Measurements from ENCODE around the gene ALG5. TPM values are rescaled to one million over a fixed set of nuclear protein-coding genes. Genes with fewer than 3 reads are reported as not detected.

ALG5 gene
- polyA plus RNA-seq, 3 donors from 2014 or later, result 73.9 to 135 (median 100) TPM

DNA sequence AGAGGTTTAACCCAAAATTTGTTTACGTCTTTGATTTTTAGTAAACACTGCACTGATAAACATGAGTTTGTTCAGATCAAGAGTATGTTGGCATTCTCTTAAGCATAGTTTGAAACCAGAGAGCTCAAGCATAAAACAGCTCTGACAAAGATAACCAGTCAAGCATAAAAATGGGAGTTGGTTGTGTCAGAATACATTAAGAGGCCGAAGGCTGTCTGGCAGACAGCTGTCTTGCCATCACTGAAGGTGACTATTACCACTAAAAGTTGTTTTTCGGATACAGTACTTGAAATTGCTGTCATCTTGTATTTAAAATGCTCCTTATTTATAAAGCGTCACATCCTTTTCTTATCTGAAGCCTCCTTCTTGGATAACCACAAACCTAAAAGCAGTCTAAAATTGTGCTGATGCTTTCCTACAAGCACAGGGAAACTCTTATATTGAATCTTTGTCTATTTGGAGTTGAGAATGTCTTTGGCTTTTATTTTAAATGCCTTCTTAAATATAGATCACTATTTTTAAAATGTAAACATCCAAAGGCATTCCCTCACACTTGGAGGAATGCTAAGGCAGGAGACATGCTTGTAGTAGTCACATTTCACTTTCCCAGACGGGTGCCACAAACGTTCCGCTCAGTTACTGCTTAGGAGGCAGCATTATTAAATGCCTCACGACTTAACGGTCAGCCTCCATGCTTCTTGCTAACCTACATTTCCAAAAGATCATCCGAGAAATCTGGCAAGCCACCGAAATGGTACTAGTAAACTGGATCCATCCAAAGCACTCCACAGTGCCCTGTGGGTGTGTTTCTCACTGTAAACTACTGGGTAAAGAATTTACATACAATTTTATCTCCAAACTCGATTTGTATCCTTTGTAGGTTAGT, 80.7 kb downstream of the ALG5 start:
- H3K4me1 Mint-ChIP-seq, result peaks cover 6 to 9% of the 10 kb centered on the region in 2 donors
- DNase-seq, result no peak
- no peaks in the 10 kb centered on the region for H3K9me3 Mint-ChIP-seq
- H3K36me3 Mint-ChIP-seq, result no peaks in the 10 kb centered on the region
- H3K27ac Mint-ChIP-seq, result no peak overlapping the region
- peaks cover 14 to 32% (median 14%) of the 10 kb centered on the region in 3 donors for H3K27me3 Mint-ChIP-seq (ENCODE audit: low read depth in 3 of 3)
- H3K4me3 Mint-ChIP-seq, result peak overlapping the region in 4 of 5 donors; percentile 30 to 57 (median 44)

DNA sequence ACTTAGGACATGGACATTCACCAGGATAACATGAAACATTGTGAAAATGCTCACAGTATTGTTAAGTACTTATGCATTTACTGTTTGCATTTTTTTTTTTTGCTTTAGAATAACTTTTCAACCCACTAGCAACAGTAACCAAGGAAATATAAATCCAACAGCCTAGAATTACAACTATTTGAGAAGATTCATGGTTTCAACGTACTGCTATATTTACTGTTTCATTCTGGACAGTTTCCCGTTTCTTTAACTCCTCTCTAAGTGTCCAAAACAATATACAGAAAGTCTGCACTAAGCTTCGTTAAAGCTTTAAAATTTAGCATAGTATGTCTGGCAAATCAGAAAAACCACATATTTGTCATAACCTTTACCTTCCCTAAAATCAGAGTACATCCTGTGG, 81.8 kb downstream of the ALG5 start:
- H3K27ac Mint-ChIP-seq, result no peak overlapping the region
- peaks cover 12 to 32% (median 14%) of the 10 kb centered on the region in 3 donors for H3K27me3 Mint-ChIP-seq (ENCODE audit: low read depth in 3 of 3)
- H3K9me3 Mint-ChIP-seq, result no peaks in the 10 kb centered on the region
- no peaks in the 10 kb centered on the region for H3K36me3 Mint-ChIP-seq
- H3K4me1 Mint-ChIP-seq, result peaks cover 6 to 9% of the 10 kb centered on the region in 2 donors
- H3K4me3 Mint-ChIP-seq, result no peak overlapping the region
- DNase-seq, result no peak

DNA sequence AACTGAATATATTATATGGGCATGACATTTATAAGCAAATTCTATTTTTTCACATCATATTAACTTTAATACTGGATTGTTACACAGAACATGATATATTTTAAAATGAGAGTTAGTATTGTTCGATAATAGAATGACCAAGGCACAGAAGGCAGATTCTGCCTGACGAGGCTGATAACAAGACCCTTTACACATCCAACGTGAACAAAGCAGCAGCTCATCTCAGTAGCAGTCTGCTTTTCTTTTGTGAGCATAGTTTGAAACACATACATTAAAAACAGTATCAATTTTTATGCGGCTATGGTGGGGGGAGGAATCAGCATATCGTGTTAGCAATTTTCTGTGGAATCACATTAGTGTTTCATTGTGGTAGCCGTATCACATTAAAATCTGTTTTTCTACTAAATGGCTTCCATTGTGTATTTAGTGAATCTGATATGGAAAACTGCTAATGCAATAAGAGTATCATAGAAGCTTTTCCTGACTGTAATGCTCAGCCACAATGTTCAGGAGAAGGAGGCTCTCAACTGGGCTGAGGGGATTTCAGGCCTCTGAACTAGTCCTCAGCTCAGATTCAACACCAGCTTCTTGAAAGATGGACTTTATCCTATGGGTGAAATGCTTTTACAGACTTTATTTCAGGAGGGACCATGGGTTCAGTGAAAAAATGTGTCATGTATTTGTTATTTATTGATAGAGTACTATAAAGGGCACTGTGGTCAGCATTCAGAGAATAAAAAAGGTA, 83.1 kb downstream of the ALG5 start:
- Mint-ChIP-seq H3K27me3 (ENCODE audit: low read depth in 3 of 3) (peaks cover 10 to 26% (median 14%) of the 10 kb centered on the region in 3 donors), H3K9me3 (no peaks in the 10 kb centered on the region), H3K4me3 (no peak overlapping the region), H3K36me3 (no peaks in the 10 kb centered on the region), H3K4me1 (peaks cover 6 to 9% of the 10 kb centered on the region in 2 donors), H3K27ac (no peak overlapping the region)
- DNase-seq, result no peak

DNA sequence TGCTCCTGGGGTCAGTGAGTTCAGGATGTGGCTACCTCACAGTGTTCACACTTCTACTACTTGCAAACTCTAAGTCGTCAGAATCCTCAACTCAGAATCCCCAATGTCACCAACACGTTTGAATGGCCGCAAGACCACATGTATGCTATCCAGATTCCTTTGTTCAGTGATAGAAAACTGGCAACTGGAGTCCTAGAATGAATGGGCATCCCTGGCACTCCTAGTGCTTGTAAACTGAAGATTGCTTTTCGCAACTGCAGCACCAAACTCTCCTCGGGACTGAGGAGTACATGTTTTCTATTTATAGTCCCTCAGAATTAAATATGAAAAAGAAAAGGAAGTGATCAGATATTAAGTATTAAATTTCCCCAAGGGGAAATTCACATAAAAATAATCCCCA, 84.0 kb downstream of the ALG5 start:
- DNase-seq, result no peak
- no peak overlapping the region for H3K4me3 Mint-ChIP-seq
- no peaks in the 10 kb centered on the region for H3K36me3 Mint-ChIP-seq
- H3K9me3 Mint-ChIP-seq, result no peaks in the 10 kb centered on the region
- H3K27me3 Mint-ChIP-seq (ENCODE audit: low read depth in 3 of 3), result peaks cover 4 to 26% (median 14%) of the 10 kb centered on the region in 3 donors
- no peak overlapping the region for H3K27ac Mint-ChIP-seq
- H3K4me1 Mint-ChIP-seq, result peaks cover 0 to 6% of the 10 kb centered on the region in 2 donors

DNA sequence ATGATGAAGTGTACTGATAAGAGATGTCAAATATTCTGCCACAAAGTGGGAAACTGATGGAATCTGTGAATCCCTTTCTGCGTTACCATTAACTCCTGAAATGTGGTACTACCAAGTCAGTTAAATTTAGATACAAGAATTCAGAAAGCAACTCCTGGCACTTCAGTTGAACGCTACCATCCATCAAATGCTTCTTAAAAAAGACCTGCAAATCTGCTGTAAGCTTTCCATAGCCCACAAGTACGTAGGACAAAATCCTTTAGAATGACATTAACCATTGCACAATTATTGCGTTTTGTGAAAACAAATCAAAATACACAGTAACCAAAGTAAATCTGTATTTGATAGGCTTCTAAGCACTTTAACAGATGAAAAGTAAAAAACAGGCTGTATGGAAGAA, 84.5 kb downstream of the ALG5 start:
- Mint-ChIP-seq H3K36me3 (no peaks in the 10 kb centered on the region), H3K27ac (no peak overlapping the region), H3K4me1 (peaks cover 0 to 6% of the 10 kb centered on the region in 2 donors), H3K27me3 (ENCODE audit: low read depth in 3 of 3) (peaks cover 4 to 26% (median 14%) of the 10 kb centered on the region in 3 donors), H3K9me3 (no peaks in the 10 kb centered on the region), H3K4me3 (no peak overlapping the region)
- DNase-seq, result no peak

DNA sequence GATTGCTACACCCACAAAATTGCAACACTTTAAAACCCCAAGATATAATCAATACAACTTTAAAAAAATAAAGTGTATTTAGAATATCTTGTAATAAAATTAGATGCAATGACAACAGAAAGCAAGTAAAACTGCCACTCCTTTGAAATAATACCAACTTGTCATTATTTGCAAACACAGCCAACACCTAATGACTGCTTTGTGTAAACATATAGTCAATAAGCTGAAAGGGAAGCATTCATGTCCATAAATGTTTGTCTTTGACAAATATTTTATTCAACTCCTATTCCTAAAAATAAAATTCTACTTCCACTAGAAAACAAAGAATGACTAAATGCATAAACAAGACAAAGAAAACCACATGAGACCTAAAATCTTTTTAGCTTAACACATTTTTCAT, 85.7 kb downstream of the ALG5 start:
- Mint-ChIP-seq H3K4me3 (no peak overlapping the region), H3K4me1 (no peaks in the 10 kb centered on the region), H3K36me3 (no peaks in the 10 kb centered on the region), H3K9me3 (no peaks in the 10 kb centered on the region), H3K27ac (no peak overlapping the region), H3K27me3 (ENCODE audit: low read depth in 3 of 3) (peaks cover 4 to 19% (median 7%) of the 10 kb centered on the region in 3 donors)
- no peak for DNase-seq

DNA sequence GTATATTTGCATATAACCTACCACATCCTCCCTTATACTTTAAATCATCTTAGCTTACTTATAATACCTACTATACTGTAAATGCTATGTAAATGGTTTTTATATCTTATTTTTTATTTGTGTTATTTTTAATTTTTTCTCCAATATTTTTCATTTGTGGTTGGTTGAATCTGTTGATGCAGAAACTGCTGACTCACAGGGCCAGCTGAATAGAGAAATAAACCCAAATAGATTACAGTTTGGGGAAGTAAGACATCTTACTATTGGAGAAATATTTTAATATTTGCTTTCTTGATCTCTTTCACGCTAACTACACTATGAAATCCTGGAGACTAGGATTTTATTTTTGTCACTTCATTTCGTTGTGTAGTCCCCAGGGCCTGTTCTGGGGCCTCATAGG, 86.2 kb downstream of the ALG5 start:
- no peaks in the 10 kb centered on the region for H3K36me3 Mint-ChIP-seq
- DNase-seq, result no peak
- no peak overlapping the region for H3K4me3 Mint-ChIP-seq
- H3K27me3 Mint-ChIP-seq (ENCODE audit: low read depth in 3 of 3), result peaks cover 4 to 18% (median 4%) of the 10 kb centered on the region in 3 donors
- H3K27ac Mint-ChIP-seq, result no peak overlapping the region
- no peaks in the 10 kb centered on the region for H3K4me1 Mint-ChIP-seq
- H3K9me3 Mint-ChIP-seq, result no peaks in the 10 kb centered on the region

DNA sequence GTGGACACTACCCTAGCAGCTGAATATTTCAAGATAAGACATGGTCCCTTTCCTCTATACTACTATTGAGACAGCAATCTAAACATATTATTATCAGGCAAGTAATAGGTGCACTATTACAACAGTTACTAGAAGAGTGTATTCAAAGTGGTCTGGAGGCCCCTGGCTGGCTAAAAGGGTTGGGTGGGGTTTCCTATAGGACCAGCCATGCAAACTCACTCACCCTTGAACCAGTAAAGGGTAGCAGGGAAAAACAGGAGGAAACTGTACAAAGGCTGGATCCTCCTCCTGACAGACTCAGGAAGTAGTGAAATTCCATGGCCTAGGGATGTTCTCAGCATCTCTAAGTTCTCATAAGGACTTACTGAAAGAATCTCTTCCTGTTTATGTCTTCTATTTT, 86.8 kb downstream of the ALG5 start:
- DNase-seq, result no peak
- Mint-ChIP-seq H3K36me3 (no peaks in the 10 kb centered on the region), H3K4me1 (no peaks in the 10 kb centered on the region), H3K27ac (no peak overlapping the region), H3K4me3 (no peak overlapping the region), H3K27me3 (ENCODE audit: low read depth in 3 of 3) (peaks cover 4 to 16% (median 4%) of the 10 kb centered on the region in 3 donors), H3K9me3 (no peaks in the 10 kb centered on the region)

DNA sequence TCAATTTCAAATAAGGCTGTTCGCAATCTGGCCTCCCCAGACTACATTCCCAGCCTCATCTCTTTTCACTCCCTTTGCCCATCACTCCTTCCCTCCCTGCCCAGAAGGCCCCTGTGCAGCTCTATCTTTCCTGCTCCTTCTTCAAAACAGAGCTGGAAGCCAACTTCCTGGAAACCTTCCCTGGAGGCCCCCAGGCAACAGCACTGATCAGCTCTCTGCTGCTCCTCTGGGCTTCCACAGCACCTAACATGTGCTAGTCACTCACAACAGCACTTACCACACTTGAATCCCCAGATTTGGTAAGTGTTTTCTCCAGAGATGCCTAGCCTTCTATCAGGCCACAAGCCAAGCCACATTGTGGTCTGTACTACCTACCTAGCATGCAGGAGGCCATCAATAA, 88.6 kb downstream of the ALG5 start:
- no peak overlapping the region for H3K27ac Mint-ChIP-seq
- H3K36me3 Mint-ChIP-seq, result no peaks in the 10 kb centered on the region
- no peaks in the 10 kb centered on the region for H3K4me1 Mint-ChIP-seq
- peaks cover 1 to 12% (median 4%) of the 10 kb centered on the region in 3 donors for H3K27me3 Mint-ChIP-seq (ENCODE audit: low read depth in 3 of 3)
- H3K4me3 Mint-ChIP-seq, result no peak overlapping the region
- no peaks in the 10 kb centered on the region for H3K9me3 Mint-ChIP-seq
- DNase-seq, result no peak

DNA sequence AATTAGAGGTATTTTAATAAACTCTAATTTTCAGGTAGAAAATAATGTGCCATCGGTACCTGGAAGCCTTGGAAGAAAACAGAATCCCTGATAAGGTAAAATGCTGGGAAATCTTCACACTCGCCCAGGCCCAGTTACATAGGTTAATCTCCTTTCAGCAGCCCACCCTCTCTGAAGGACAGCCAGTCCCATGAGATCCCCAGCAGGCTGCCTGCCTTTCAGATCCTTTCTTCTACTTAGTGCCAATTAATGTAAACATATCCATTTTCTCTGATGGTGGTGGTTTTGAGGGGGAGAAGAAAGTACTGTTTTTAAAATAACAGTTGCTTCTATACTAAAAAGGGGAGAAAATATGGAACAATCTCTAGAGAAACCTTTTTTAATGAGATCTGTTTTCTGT, 91.3 kb downstream of the ALG5 start:
- no peaks in the 10 kb centered on the region for H3K9me3 Mint-ChIP-seq
- H3K27ac Mint-ChIP-seq, result no peak overlapping the region
- peaks cover 1 to 7% (median 1%) of the 10 kb centered on the region in 3 donors for H3K27me3 Mint-ChIP-seq (ENCODE audit: low read depth in 3 of 3)
- no peak for DNase-seq
- no peaks in the 10 kb centered on the region for H3K4me1 Mint-ChIP-seq
- H3K36me3 Mint-ChIP-seq, result no peaks in the 10 kb centered on the region
- H3K4me3 Mint-ChIP-seq, result no peak overlapping the region

DNA sequence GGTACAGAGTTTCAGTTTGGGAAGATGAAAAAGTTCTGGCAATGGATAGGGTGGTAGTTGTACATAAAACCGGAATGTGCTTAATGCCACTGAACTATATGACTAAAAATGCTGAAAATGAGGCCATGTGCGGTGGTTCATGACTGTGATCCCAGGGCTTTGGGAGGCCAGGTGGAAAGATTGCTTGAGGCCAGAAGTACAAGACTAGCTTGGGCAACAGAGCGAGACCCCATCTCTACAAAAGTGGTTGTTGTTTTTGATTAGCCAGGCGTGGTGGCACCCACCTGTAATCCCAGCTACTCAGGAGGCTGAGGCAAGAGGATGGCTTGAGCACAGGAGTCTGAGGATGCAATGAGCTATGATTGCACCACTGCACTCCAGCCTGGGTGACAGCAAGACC, 91.9 kb downstream of the ALG5 start:
- peaks cover 1 to 7% (median 1%) of the 10 kb centered on the region in 3 donors for H3K27me3 Mint-ChIP-seq (ENCODE audit: low read depth in 3 of 3)
- no peak overlapping the region for H3K27ac Mint-ChIP-seq
- H3K36me3 Mint-ChIP-seq, result no peaks in the 10 kb centered on the region

DNA sequence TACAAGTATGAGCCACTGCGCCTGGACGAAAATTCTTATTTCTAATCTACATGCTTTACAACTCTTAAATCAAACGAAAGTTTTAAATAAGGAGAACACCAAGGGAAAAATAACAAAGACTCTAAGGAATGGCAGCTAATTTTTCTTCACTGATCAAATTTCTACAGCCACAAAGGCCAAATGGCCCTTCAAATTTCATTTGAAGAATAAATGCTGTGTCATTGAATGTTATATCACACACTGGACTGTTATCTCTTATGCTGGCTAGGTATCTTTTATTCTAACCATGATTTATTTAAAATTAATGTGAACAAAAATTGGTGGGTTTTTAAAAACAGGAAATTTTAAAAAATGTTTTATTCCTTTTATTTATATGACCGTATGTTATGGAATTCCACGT, 93.2 kb downstream of the ALG5 start:
- peaks cover 1 to 16% (median 2%) of the 10 kb centered on the region in 3 donors for H3K27me3 Mint-ChIP-seq (ENCODE audit: low read depth in 3 of 3)
- no peaks in the 10 kb centered on the region for H3K9me3 Mint-ChIP-seq
- no peak overlapping the region for H3K4me3 Mint-ChIP-seq
- no peak for DNase-seq
- H3K36me3 Mint-ChIP-seq, result no peaks in the 10 kb centered on the region
- H3K27ac Mint-ChIP-seq, result no peak overlapping the region
- no peaks in the 10 kb centered on the region for H3K4me1 Mint-ChIP-seq

More for the DNA sequence above, 91.9 kb downstream of the ALG5 start:
- Mint-ChIP-seq H3K9me3 (no peaks in the 10 kb centered on the region), H3K4me3 (no peak overlapping the region), H3K4me1 (no peaks in the 10 kb centered on the region)
- DNase-seq, result no peak

DNA sequence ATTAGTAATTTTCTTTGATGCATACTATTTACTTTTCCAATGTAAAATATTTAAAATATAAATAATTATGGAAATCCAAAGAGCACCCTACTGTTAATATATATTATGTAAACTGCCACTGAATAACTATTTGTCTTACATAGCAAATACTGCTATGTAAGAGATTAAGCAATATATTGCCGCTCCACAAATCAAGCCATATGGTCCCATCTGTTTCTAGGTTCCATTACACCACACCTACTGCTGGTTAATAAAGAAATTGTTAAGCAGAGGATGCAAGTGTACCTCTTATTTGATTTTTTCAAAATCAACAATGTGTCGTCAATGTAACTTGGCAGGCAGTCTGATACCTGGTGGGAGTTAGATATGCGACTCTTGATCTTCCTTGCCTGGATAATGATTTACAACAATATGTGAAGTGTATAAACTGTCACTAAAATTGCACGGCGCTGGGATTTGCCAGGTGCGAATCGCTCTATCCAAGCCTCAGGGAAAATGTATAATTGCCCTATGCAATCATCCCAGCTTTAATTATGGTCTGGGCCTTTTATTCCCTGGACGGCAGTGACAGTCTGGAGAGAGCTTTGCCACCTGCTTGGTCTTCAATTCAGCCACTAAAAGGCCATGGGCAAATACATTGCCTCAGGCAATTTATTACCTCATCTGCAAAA, 95.1 kb downstream of the ALG5 start:
- Mint-ChIP-seq H3K36me3 (no peaks in the 10 kb centered on the region), H3K9me3 (no peaks in the 10 kb centered on the region), H3K27me3 (ENCODE audit: low read depth in 3 of 3) (peaks cover 5 to 15% (median 7%) of the 10 kb centered on the region in 3 donors), H3K4me1 (no peaks in the 10 kb centered on the region), H3K4me3 (no peak overlapping the region), H3K27ac (no peak overlapping the region)
- no peak for DNase-seq
